HCT116 (cell line): ENCODE measurements around the gene ZNF665.

Experiments
- EZH2 ChIP-seq: fragments of 200-600 bp; sonication (generic); IDR thresholded peaks from 2 replicates; pipeline ENCODE4 v1.6.1; 2017; ENCODE audit warnings: antibody characterized with exemption, mixed run types
- REST ChIP-seq: IDR thresholded peaks from 2 replicates; pipeline ENCODE4 v1.6.1; 2012; ENCODE audit warnings: low read depth

GRCh38 chr19:53165691-53166091, 27.5 kb downstream of the ZNF665 start:
- no peak for TF ChIP-seq REST
- no peak for TF ChIP-seq EZH2
